Hippocampal formation (tissue), 2 donors: ENCODE data around the gene ARHGAP18.
A peak's percentile ranks its signal among the peaks of the same experiment; 100 is the strongest.

Experiments
- DNase-seq, 2 donors: peaks; one replicate each; lab custom pipeline; 2025; lab: John Stamatoyannopoulos, UW

The ARHGAP18 gene

GRCh38 chr6:129643968-129644367 is 66.0 kb downstream of the ARHGAP18 start:
- DNase-seq, result no peak

- DNase-seq, result no peak
These were observed 66.8 kb downstream of the ARHGAP18 start for GRCh38 chr6:129643176-129643575.

- no peak for DNase-seq
These were observed 67.7 kb downstream of the ARHGAP18 start for GRCh38 chr6:129642322-129642721.

- DNase-seq, result no peak
These were observed 68.6 kb downstream of the ARHGAP18 start for GRCh38 chr6:129641344-129641743.

GRCh38 chr6:129638686-129639085 is 71.3 kb downstream of the ARHGAP18 start:
- no peak for DNase-seq

- no peak for DNase-seq
These were observed 71.8 kb downstream of the ARHGAP18 start for GRCh38 chr6:129638055-129638684.

GRCh38 chr6:129637340-129638054 is 72.5 kb downstream of the ARHGAP18 start:
- no peak for DNase-seq

GRCh38 chr6:129635396-129636130 is 74.4 kb downstream of the ARHGAP18 start:
- no peak for DNase-seq

GRCh38 chr6:129634411-129635230 is 75.4 kb downstream of the ARHGAP18 start:
- no peak for DNase-seq

- no peak for DNase-seq
These were observed 76.4 kb downstream of the ARHGAP18 start for GRCh38 chr6:129633529-129633928.

GRCh38 chr6:129632172-129632613 is 77.8 kb downstream of the ARHGAP18 start:
- no peak for DNase-seq

- DNase-seq, result no peak
These were observed 78.9 kb downstream of the ARHGAP18 start for GRCh38 chr6:129631070-129631469.

GRCh38 chr6:129630596-129630995 is 79.4 kb downstream of the ARHGAP18 start:
- DNase-seq, result no peak

GRCh38 chr6:129628101-129628815 is 81.7 kb downstream of the ARHGAP18 start:
- DNase-seq, result peak in 1 of 2 donors; percentile 49

- no peak for DNase-seq
These were observed 85.5 kb downstream of the ARHGAP18 start for GRCh38 chr6:129624488-129624887.

GRCh38 chr6:129623008-129623732 is 86.8 kb downstream of the ARHGAP18 start:
- DNase-seq, result no peak

GRCh38 chr6:129621252-129621651 is 88.7 kb downstream of the ARHGAP18 start:
- DNase-seq, result no peak

GRCh38 chr6:129620234-129620610 is 89.8 kb downstream of the ARHGAP18 start:
- DNase-seq, result no peak

- no peak for DNase-seq
These were observed 90.3 kb downstream of the ARHGAP18 start for GRCh38 chr6:129619579-129620233.

- DNase-seq, result no peak
These were observed 92.0 kb downstream of the ARHGAP18 start for GRCh38 chr6:129617986-129618385.
